ENCODE results near the gene C3orf85.

Gene C3orf85

GRCh38 chr3:109154979-109155378 is 18.5 kb downstream of the C3orf85 start:
- DNase-seq = no peak

GRCh38 chr3:109155828-109156227 is 19.3 kb downstream of the C3orf85 start:
- DNase-seq = no peak

- DNase-seq = no peak
These were observed 25.1 kb downstream of the C3orf85 start for GRCh38 chr3:109161487-109162123.

GRCh38 chr3:109165905-109166304 is 29.4 kb downstream of the C3orf85 start:
- DNase-seq = no peak

GRCh38 chr3:109171479-109171878 is 35.0 kb downstream of the C3orf85 start:
- no peak for DNase-seq

GRCh38 chr3:109175411-109175810 is 38.9 kb downstream of the C3orf85 start:
- no peak for DNase-seq

- DNase-seq = no peak
These were observed 40.2 kb downstream of the C3orf85 start for GRCh38 chr3:109176726-109177125.

GRCh38 chr3:109177908-109178307 is 41.4 kb downstream of the C3orf85 start:
- DNase-seq = no peak

- no peak for DNase-seq
These were observed 42.2 kb downstream of the C3orf85 start for GRCh38 chr3:109178708-109179107.

GRCh38 chr3:109184726-109185125 is 48.2 kb downstream of the C3orf85 start:
- no peak for DNase-seq

- no peak for DNase-seq
These were observed 50.9 kb downstream of the C3orf85 start for GRCh38 chr3:109187390-109187789.

GRCh38 chr3:109188741-109189140 is 52.2 kb downstream of the C3orf85 start:
- DNase-seq = no peak

- no peak for DNase-seq
These were observed 54.9 kb downstream of the C3orf85 start for GRCh38 chr3:109191421-109191820.

GRCh38 chr3:109195815-109196214 is 59.3 kb downstream of the C3orf85 start:
- DNase-seq = no peak
